GM12865 (cell line): ENCODE results near the gene KMT2D.

Source experiments
- DNase-seq: peaks from one replicate; pipeline ENCODE4 v3.0.0; 2010; ENCODE audit warnings: low read depth
- H3K4me3 ChIP-seq: 2 replicates; pipeline ENCODE4 v1.5.1; 2011; ENCODE audit warnings: mild to moderate bottlenecking, low read depth, low read length, control low read depth
- CTCF ChIP-seq: IDR thresholded peaks from 2 replicates; pipeline ENCODE4 v1.5.1; 2011; ENCODE audit warnings: low read length, control low read depth, low read depth, inconsistent platforms; ENCODE audit not compliant: insufficient read depth; ENCODE audit errors: missing control alignments

The KMT2D gene

GRCh38 chr12:49024543-49024942 lies 36.1 kb downstream of the KMT2D start:
- DNase-seq = no peak
- H3K4me3 ChIP-seq = no peak overlapping the region
- TF ChIP-seq CTCF = no peak

- DNase-seq = no peak
- TF ChIP-seq CTCF = no peak
- H3K4me3 ChIP-seq = no peak overlapping the region
These were observed 36.8 kb downstream of the KMT2D start for GRCh38 chr12:49023812-49024211.

- no peak overlapping the region for H3K4me3 ChIP-seq
- TF ChIP-seq CTCF = no peak
- DNase-seq = no peak
These were observed 37.9 kb downstream of the KMT2D start for GRCh38 chr12:49022558-49023178.

GRCh38 chr12:49021292-49021915 lies 39.2 kb downstream of the KMT2D start:
- DNase-seq = no peak
- no peak for TF ChIP-seq CTCF
- H3K4me3 ChIP-seq = no peak overlapping the region

- DNase-seq = no peak
- H3K4me3 ChIP-seq = no peak overlapping the region
- TF ChIP-seq CTCF = no peak
These were observed 40.2 kb downstream of the KMT2D start for GRCh38 chr12:49020441-49020840.

GRCh38 chr12:49019443-49020324 lies 40.9 kb downstream of the KMT2D start:
- H3K4me3 ChIP-seq = peak overlapping the region; percentile 86
- peak; percentile 50 for TF ChIP-seq CTCF
- peak; percentile 52 for DNase-seq

- no peak for TF ChIP-seq CTCF
- DNase-seq = no peak
- peak overlapping the region; percentile 86 for H3K4me3 ChIP-seq
These were observed 41.5 kb downstream of the KMT2D start for GRCh38 chr12:49019120-49019430.
